Prostate gland (tissue), 2 donors: Measurements from ENCODE around the gene MAP4K3. TPM values are rescaled to one million over a fixed set of nuclear protein-coding genes. Genes with fewer than 3 reads are reported as not detected.

Experiments used
- DNase-seq: peaks from one replicate; pipeline ENCODE4 v3.0.0-alpha.2; 2019; ENCODE audit warnings: low spot score
- H3K27ac ChIP-seq, 2 donors: fragments of 200-600 bp; sonication (generic); 2 replicates each; pipeline ENCODE4 v1.5.1; 2017 to 2019
- H3K27me3 ChIP-seq: fragments of 200-600 bp; sonication (generic); replicated peaks from 2 replicates; pipeline ENCODE4 v1.5.1; 2019; ENCODE audit not compliant: insufficient read depth
- H3K36me3 ChIP-seq, 2 donors: fragments of 200-600 bp; sonication (generic); 1 replicate in 1 of 2; 2 replicates in 1 of 2; pipeline versions ENCODE4 v1.5.1 to v1.8.1; 2017 to 2019
- H3K4me1 ChIP-seq: fragments of 200-600 bp; sonication (generic); replicated peaks from 2 replicates; pipeline ENCODE4 v1.5.1; 2019
- H3K4me3 ChIP-seq, 2 donors: fragments of 200-600 bp; sonication (generic); 2 replicates each; pipeline ENCODE4 v1.5.1; 2017 to 2019
- H3K9me3 ChIP-seq: fragments of 200-600 bp; sonication (generic); 2 replicates; pipeline ENCODE4 v1.5.1; 2017
- CTCF ChIP-seq, 4 experiments: fragments of 200-600 bp in 2 of 4; fragments of 450-650 bp in 2 of 4; sonication (generic) in 2 of 4; IDR thresholded peaks; 1 replicate in 3 of 4; 2 replicates in 1 of 4; pipeline ENCODE4 v1.5.1; 2016 to 2019; ENCODE audit warnings: antibody characterized with exemption in 4 of 4, mild to moderate bottlenecking in 2 of 4, moderate library complexity in 2 of 4
- POLR2A ChIP-seq: fragments of 450-650 bp; IDR thresholded peaks from one replicate; pipeline ENCODE4 v1.6.1; 2016; ENCODE audit warnings: antibody characterized with exemption, mild to moderate bottlenecking
- POLR2AphosphoS5 ChIP-seq: sonication (generic); formaldehyde crosslinking; IDR thresholded peaks from one replicate; pipeline ENCODE4 v1.6.1; 2017; ENCODE audit warnings: antibody characterized with exemption
- WGBS: methylation state at CpG from one replicate; pipeline ENCODE4 v1.1.5; 2018; 5-methylcytosine and 5-hydroxymethylcytosine counted together
- intact Hi-C: fragments of 100-400 bp; cut with DNase I; formaldehyde crosslinking; loops from one replicate; pipeline ENCODE4 v1.14.2; 2022
- total RNA-seq, 2 donors: library from RNA; depleted of rRNA; stranded (reverse); fragments of >200 nt; gene quantifications; one replicate each; pipeline ENCODE4 v1.1.0, GENCODE V29; 2016

MAP4K3 gene
- total RNA-seq, 2 donors from 2014 or later, result 34.3 to 41.8 TPM

DNA sequence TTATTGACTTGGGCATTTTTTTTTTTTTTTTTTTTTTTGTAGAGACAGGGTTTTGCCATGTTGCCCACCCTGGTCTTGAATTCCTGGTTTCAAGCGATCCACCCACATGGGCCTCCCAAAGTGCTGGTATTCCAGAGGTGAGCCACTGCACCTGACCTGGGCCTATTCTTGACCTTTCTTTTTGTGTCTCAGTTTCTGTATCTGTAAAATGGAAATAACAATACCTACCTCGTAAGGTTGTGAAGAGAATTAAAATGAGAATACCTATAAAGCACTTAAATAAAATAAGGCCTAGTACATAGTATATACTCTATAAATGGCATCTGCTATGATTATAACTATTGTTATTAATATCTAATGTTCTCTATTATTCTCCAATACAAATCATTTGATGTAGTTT is 15.7 kb downstream of the MAP4K3 start:
- intact Hi-C loops, result no loop called here
- TF ChIP-seq CTCF (IDR thresholded peaks at IDR 0.05) (no peak), POLR2AphosphoS5 (no peak), POLR2A (no peak)
- no peak overlapping the region for H3K27ac ChIP-seq
- no peaks in the 10 kb centered on the region for H3K36me3 ChIP-seq
- no peaks in the 10 kb centered on the region for H3K9me3 ChIP-seq
- no peak for DNase-seq
- H3K4me3 ChIP-seq, result no peak overlapping the region
- H3K4me1 ChIP-seq, result no peaks in the 10 kb centered on the region
- no peaks in the 10 kb centered on the region for H3K27me3 ChIP-seq
- 95% methylated on average over 2 of the region's 2 CpGs for WGBS

DNA sequence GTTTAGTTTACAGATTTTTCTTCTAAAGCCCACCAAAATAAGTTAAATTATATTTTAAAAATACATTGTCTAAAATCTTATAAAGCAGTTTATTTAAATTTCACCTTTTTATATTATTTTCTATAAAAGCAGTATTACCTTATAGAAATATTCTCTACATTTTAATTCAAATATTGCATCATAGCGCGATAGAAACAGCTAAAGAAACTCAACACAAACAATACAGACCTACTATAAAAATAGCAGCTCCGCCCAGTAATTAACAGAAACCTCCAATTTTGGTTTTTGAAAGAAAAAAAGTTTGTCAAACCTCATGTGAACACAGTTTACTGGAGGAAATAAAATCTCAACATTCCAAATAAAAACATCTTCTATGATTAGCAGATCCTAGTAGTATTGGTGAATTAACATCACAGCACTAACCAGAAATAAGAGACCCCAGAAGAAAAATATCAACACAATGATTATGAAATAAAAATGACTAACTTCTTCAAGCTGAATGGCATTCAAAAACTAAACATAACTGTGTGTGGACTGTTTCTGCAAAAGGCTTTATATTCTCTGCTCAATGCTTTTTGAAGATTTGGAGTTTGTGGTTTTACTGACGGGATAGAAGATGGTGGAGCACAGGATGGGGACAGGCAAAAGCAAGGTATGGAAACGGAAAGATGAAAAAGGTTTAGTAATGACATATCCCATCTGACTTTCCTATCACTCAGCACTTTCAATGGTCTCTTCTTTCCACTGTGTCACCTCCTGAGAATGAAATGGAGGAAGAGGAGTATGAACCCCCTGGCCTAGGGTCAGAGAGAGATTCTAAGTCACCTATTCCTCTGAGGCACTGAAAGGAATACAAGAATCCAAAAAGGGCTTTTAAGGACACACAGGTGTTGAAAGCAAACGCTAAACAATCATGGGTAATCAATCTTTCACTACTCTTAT is 17.5 kb downstream of the MAP4K3 start:
- H3K9me3 ChIP-seq, result no peaks in the 10 kb centered on the region
- no peak overlapping the region for H3K4me3 ChIP-seq
- 92% methylated on average over 6 of the region's 6 CpGs for WGBS
- intact Hi-C loops, result no loop called here
- TF ChIP-seq POLR2A (no peak), CTCF (IDR thresholded peaks at IDR 0.05) (no peak), POLR2AphosphoS5 (no peak)
- no peak overlapping the region for H3K27ac ChIP-seq
- H3K4me1 ChIP-seq, result no peaks in the 10 kb centered on the region
- no peaks in the 10 kb centered on the region for H3K36me3 ChIP-seq
- no peak for DNase-seq
- H3K27me3 ChIP-seq, result no peaks in the 10 kb centered on the region

GRCh38 chr2:39418491-39418890 is 18.6 kb downstream of the MAP4K3 start:
- TF ChIP-seq POLR2AphosphoS5 (no peak), POLR2A (no peak), CTCF (IDR thresholded peaks at IDR 0.05) (no peak)

DNA sequence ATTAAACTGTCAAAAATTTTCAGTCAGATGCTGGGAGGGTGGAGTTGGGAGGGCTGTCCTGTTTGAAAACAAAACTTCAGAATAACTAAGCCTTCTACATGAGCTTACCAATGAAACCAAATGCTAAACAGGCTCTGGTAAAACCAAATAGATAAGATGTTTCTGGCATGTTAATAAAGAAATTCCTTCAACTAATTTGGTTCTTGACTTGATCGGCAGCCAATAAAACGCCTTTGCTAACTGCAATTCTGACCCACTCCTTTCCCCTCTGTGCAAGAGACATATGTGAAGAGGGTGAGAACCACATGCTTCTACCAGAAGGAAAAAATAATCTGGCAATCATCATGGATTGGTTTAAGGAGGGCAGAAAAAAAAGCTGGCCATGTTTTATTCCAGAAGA is 20.9 kb downstream of the MAP4K3 start:
- intact Hi-C loops, result no loop called here
- whole genome bisulfite sequencing, result 22% methylated on average over 2 of the region's 2 CpGs
- no peak overlapping the region for H3K27ac ChIP-seq

More at GRCh38 chr2:39418491-39418890, 18.6 kb downstream of the MAP4K3 start:
- Histone ChIP-seq H3K9me3 (no peaks in the 10 kb centered on the region), H3K27ac (no peak overlapping the region), H3K4me1 (no peaks in the 10 kb centered on the region), H3K36me3 (no peaks in the 10 kb centered on the region), H3K27me3 (no peaks in the 10 kb centered on the region), H3K4me3 (no peak overlapping the region)
- intact Hi-C loops, result no loop called here
- 69% methylated on average over 5 of the region's 5 CpGs for WGBS
- DNase-seq, result no peak

More for the DNA sequence above, 20.9 kb downstream of the MAP4K3 start:
- H3K4me1 ChIP-seq, result no peaks in the 10 kb centered on the region
- no peaks in the 10 kb centered on the region for H3K36me3 ChIP-seq
- TF ChIP-seq CTCF (IDR thresholded peaks at IDR 0.05) (no peak), POLR2A (no peak)
- H3K27me3 ChIP-seq, result no peaks in the 10 kb centered on the region
- DNase-seq, result no peak
- H3K4me3 ChIP-seq, result no peak overlapping the region
- H3K9me3 ChIP-seq, result no peaks in the 10 kb centered on the region
